SHP77 (cell line): ENCODE data around the gene RPUSD4.

Experiments
- DNase-seq, 2 experiments: peaks; one replicate each; lab custom pipeline; 2025; lab: John Stamatoyannopoulos, UW

The RPUSD4 gene

GRCh38 chr11:126212089-126212660 lies 725 bp upstream of the RPUSD4 start:
- DNase-seq = no peak

GRCh38 chr11:126210871-126211235 lies 597 bp downstream of the RPUSD4 start:
- no peak for DNase-seq

GRCh38 chr11:126207896-126208295 lies 3.6 kb downstream of the RPUSD4 start:
- DNase-seq = no peak

- DNase-seq = no peak
Measured at GRCh38 chr11:126205359-126205758, 6.1 kb downstream of the RPUSD4 start.

- no peak for DNase-seq
Measured at GRCh38 chr11:126202646-126203359, 8.6 kb downstream of the RPUSD4 start.

- DNase-seq = no peak
Measured at GRCh38 chr11:126198648-126199047, 12.8 kb downstream of the RPUSD4 start.

GRCh38 chr11:126197277-126197939 lies 14.0 kb downstream of the RPUSD4 start:
- no peak for DNase-seq

- DNase-seq = no peak
Measured at GRCh38 chr11:126195119-126195518, 16.3 kb downstream of the RPUSD4 start.

- peak; percentile 23 to 29 for DNase-seq
Measured at GRCh38 chr11:126194121-126194543, 17.3 kb downstream of the RPUSD4 start.

- DNase-seq = no peak
Measured at GRCh38 chr11:126193038-126193478, 18.4 kb downstream of the RPUSD4 start.

- DNase-seq = no peak
Measured at GRCh38 chr11:126192361-126192760, 19.1 kb downstream of the RPUSD4 start.

GRCh38 chr11:126191379-126192073 lies 19.9 kb downstream of the RPUSD4 start:
- DNase-seq = no peak

GRCh38 chr11:126190792-126191191 lies 20.7 kb downstream of the RPUSD4 start:
- DNase-seq = no peak

- no peak for DNase-seq
Measured at GRCh38 chr11:126189109-126189929, 22.1 kb downstream of the RPUSD4 start.

- DNase-seq = no peak
Measured at GRCh38 chr11:126188332-126189108, 22.9 kb downstream of the RPUSD4 start.

- DNase-seq = no peak
Measured at GRCh38 chr11:126186708-126187529, 24.5 kb downstream of the RPUSD4 start.

- no peak for DNase-seq
Measured at GRCh38 chr11:126186025-126186698, 25.3 kb downstream of the RPUSD4 start.

GRCh38 chr11:126185259-126186024 lies 26.0 kb downstream of the RPUSD4 start:
- no peak for DNase-seq
